HG03575 (cell line): ENCODE data around the gene SLC2A4RG.

Experiments
- ATAC-seq: cut with Tn5 transposase; IDR thresholded peaks from one replicate; pipeline ENCODE4 v1.9.1; 2021; ENCODE audit not compliant: unreplicated experiment, insufficient number of reproducible peaks, low FRiP score; ENCODE audit errors: extremely low read depth

Gene SLC2A4RG

DNA sequence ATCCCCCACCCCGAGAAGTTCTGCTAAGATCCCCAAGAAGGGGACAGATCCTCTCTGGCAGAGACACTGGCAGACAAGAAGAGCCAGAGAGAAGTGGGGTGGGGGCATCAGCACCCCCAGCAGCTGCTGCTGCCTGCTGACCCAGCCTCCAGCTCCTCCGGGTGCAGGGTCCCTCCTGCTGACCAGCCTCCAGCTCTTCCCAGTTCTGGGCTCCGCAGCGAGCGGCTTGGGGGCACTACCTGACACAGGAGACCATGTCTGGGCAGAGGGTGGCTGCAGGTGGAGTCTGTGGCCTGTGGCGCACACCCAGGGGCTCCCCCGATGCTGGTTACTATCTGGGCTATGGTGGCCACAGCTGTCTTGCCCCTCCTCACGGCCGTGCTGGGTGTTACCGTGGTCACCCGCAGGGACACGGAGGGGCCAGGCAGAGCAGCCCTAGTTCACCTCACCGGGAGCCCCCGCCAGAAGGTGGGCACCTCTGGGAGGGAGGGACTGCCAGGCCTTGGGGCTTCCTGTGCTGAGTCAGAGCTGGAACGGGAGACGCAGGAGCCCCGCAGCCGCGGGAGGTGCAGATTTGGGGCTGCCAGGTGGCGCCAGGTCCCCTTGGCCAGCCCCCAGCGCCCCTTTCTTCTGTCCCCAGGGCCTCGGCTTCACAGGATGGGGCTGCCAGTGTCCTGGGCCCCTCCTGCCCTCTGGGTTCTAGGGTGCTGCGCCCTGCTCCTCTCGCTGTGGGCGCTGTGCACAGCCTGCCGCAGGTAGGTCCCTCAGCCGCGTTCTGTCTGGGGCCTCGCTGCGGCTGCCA lies 2.5 kb upstream of the SLC2A4RG start:
- ATAC-seq = no peak

DNA sequence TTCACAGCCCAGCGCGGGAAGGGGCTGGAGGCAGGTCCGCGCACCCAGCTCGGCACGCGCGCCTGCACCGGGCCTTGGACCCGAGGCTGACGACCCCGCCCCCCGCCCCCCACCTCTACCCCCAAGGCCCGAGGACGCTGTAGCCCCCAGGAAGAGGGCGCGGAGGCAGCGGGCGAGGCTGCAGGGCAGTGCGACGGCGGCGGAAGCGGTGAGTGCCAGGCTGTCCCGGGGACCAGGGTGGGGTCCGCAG lies 2.0 kb upstream of the SLC2A4RG start:
- no peak for ATAC-seq

DNA sequence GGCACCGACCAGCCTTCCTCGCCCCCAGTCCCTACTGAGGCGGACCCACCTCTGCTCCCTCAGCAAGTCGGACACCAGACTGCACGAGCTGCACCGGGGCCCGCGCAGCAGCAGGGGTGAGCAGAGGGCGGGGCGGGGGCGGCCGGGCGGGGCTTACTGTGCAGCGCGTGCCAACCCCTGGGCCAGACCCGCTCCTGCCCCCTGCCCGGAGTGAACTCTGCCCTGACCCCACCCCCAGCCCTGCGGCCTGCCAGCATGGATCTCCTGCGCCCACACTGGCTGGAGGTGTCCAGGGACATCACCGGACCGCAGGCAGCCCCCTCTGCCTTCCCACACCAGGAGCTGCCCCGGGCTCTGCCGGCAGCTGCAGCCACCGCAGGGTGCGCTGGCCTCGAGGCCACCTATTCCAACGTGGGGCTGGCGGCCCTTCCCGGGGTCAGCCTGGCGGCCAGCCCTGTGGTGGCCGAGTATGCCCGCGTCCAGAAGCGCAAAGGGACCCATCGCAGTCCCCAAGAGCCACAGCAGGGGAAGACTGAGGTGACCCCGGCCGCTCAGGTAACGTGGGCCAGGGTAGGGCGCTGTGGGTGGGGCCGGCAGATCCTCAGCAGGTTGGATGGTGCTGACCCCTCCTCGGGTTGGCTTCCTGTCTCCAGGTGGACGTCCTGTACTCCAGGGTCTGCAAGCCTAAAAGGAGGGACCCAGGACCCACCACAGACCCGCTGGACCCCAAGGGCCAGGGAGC lies 1.5 kb upstream of the SLC2A4RG start:
- no peak for ATAC-seq

DNA sequence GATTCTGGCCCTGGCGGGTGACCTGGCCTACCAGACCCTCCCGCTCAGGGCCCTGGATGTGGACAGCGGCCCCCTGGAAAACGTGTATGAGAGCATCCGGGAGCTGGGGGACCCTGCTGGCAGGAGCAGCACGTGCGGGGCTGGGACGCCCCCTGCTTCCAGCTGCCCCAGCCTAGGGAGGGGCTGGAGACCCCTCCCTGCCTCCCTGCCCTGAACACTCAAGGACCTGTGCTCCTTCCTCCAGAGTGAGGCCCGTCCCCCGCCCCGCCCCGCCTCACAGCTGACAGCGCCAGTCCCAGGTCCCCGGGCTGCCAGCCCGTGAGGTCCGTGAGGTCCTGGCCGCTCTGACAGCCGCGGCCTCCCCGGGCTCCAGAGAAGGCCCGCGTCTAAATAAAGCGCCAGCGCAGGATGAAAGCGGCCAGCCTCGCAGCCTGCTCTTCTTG lies 868 bp upstream of the SLC2A4RG start:
- ATAC-seq = no peak

DNA sequence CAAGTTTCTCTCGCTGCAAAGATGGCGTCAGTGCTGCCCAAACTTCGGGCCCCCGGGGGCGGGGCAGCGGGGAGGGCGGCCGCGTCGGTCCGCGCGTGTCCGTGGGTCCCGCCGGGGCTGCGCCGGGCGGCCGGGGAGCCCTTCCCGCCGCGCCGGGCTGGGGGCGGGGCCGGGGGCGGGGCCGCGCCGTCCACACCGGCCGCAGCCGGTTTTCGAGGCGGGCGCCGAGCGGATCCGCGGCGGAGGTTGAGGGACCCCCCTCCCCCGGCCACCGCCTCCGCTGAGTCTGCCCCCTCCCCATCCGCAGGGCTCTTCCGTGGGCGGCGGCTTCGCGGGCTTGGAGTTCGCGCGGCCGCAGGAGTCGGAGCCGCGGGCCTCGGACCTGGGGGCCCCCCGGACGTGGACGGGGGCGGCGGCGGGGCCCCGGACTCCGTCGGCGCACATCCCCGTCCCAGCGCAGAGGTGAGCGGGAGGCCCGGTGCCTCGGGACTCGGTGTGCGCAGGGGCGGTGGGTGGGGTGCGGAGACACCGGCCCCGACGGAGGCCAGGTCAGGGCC lies 572 bp downstream of the SLC2A4RG start:
- no peak for ATAC-seq

DNA sequence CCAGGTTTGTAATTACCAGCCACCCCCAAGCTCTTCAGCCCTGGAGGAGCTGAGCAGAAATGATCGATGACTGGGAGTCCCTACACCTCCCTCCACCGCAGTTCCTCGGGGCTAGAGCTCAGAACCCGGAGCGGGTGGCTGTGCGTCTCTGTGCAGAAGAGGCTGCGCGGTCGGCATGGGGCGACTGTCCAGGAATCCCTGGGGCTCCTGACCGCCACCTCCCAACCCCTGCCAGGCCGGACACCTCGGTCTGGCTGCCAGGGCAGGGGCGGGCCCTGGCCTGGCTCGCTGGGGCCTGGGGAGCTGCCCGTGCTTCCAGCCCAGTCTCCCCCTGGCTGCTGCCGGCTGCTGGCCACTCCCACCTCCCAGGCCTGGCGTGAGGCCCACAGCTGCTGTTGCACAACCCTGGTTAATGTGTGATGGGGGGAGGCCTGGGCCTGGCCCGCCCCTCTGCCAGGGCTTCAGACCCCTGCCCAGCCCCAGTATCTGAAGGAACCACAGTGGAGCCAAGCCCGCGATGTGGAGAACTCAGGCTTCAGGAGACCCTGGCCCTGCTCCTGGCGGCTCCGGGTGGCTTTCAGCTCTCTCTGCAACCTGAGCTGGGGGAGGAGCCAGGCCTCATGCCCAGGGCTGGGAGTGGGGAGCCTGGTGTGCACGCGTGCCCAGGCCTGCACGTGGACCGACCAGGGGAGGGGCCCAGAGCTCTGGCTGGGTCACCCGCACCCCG lies 1.2 kb downstream of the SLC2A4RG start:
- no peak for ATAC-seq

DNA sequence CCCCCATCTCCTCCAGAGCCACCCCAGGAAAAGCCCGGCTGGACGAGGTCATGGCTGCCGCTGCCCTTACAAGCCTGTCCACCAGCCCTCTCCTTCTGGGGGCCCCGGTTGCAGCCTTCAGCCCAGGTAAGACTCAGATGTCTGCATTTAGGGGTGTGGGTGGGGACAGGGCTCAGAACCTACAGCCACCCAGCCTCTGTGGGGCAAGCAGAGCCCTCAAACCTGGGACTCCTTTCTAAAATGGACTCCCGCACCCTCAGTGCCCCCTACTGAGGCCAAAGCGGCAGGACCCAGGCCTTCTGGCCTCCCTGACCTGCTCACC lies 1.7 kb downstream of the SLC2A4RG start:
- ATAC-seq = no peak

DNA sequence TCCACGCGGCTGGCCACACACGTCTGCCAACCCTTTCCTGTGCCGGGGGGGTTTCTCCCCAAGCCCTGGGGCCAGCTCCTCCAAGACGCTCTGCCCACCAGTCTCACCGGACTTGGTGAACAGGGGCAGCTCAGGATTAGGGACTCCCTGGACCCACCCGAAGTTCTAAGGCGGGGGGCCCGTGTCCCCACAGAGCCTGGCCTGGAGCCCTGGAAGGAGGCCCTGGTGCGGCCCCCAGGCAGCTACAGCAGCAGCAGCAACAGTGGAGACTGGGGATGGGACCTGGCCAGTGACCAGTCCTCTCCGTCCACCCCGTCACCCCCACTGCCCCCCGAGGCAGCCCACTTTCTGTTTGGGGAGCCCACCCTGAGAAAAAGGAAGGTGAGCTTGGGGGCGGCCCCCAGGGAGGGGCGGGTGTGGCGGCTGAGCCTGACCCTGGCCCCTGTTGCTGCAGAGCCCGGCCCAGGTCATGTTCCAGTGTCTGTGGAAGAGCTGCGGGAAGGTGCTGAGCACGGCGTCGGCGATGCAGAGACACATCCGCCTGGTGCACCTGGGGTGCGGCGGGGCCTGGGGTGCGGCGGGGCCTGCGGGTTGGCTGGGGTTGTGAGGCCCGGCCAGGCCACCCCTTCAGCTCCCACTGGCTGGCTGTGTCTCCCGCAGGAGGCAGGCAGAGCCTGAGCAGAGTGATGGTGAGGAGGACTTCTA lies 2.3 kb downstream of the SLC2A4RG start:
- no peak for ATAC-seq

DNA sequence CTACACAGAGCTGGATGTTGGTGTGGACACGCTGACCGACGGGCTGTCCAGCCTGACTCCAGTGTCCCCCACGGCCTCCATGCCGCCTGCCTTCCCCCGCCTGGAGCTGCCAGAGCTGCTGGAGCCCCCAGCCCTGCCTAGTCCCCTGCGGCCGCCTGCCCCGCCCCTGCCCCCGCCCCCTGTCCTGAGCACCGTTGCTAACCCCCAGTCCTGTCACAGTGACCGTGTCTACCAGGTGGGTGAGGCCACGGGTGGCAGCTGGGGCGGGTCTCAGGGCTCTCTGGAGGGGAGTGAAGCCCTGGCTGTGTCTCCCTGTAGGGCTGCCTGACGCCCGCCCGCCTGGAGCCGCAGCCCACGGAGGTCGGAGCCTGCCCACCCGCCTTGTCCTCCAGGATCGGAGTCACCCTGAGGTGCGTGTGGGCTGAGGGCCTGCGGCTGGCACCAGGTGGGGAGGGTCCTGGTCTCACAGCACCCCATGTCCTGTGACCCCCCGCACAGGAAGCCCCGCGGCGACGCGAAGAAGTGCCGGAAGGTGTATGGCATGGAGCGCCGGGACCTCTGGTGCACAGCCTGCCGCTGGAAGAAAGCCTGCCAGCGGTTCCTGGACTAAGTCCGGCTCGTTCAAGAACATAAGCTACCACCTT lies 2.9 kb downstream of the SLC2A4RG start:
- ATAC-seq = no peak

DNA sequence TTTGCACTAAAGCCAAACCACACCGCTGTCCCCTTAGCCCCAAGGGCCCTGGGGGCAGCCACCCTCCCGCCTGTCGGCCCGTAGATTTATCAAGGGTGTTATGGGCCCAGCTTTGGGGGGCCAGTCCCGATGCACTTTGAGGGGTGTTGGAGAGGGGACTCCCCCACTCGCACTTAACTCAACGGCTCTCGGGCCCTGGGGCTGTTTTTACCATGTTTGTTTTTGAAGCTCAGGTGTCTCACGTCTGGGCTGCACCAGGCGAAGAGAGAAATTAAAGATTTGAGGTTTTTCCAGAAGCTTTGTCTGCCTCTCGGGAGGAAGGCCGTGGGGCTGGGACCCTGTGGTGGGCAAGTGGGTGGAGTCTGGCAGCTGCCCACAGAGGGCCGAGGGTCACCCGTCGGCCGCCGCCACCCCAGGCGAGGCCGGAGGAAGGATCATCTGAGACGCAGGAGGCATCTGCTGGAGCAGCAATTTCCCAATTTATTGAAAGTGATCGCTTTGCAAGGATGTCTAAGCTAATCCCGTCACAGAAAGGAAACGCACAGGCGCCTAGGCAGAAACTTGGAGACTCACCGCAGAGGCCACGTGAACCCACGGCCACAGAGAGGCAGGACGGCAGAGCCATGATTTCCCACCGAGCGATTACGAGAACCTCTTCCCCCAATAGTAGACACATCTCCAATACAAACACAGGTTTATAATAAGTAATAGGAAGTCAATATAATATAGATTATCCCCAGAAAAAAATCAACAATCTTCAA lies 3.8 kb downstream of the SLC2A4RG start:
- ATAC-seq = no peak

DNA sequence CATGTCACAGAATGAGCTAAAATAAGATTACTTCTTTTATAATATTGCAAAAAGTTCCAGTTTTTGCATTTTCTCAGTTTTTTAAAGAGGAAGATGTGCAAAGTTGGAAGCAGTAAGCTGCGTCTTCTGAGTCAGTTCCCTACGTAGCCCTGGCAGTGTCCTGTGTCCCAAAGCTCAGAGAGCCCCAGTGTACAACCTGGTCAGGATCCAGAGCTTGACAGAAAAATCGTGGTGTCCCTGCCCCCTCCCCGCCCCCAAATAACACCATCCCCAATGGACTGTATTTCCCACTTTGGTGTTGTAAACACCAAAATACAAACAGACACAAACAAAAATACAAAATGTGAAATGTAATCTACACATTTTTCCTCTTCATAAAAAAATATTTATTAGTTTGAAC lies 4.6 kb downstream of the SLC2A4RG start:
- no peak for ATAC-seq

DNA sequence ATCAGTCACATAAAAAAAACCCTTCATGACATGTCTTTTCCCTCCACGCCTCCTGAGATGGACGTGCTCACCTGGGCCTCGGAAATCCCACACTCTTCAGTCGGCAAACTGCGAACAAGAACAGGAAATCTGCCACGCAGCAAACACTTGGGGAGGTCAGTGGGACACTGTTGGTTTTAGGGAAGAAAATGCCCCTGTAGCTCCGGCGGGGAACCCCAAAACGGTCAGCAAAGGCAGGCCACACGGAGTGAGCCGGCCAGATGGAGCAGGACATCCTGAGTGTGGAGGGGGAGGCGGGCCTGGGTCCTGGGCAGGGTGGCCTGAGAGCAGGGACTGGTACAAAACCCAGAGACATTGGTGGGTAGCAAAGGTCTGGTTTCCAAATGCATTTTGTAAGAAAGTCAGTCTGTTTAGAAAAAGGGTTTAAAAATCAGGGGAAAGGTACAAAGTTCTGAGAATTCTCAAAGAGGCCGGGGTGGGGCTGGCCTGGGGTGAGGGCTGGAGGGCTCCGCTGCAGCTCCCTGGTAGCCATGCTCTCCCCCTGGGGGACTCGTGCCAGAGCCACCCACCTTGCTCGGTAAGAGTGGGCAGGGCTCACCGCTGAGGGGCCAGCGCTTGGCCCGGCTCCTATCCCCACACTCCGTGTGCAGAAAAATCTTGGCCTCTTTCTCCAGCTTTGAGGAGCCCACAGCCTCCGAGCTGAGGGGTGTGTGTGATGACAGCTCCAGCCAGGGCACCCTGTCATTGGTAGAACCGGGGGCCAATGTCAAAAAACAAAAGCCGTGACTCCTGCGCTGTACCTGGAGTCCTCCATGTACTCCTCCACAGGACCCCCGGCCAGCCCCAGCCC lies 5.2 kb downstream of the SLC2A4RG start:
- ATAC-seq = no peak

DNA sequence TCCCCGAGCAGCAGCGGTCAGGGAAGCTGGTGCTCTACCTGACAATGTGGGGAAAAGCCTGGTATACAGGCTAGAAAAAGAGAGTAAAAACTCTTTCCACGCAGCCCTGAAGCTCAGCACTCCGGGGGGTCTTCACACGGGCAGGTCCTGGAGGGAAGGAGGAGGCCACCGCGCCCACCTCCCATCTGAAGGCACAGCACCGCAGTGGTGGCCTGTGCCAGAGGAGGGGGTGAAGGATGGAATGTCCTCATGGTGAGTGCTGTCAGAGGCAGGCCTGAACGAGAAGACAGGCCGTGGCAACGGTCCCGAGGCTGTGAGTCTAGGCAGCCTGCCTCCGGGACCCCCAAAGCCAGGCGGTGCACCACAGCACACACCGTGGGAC lies 5.8 kb downstream of the SLC2A4RG start:
- no peak for ATAC-seq

DNA sequence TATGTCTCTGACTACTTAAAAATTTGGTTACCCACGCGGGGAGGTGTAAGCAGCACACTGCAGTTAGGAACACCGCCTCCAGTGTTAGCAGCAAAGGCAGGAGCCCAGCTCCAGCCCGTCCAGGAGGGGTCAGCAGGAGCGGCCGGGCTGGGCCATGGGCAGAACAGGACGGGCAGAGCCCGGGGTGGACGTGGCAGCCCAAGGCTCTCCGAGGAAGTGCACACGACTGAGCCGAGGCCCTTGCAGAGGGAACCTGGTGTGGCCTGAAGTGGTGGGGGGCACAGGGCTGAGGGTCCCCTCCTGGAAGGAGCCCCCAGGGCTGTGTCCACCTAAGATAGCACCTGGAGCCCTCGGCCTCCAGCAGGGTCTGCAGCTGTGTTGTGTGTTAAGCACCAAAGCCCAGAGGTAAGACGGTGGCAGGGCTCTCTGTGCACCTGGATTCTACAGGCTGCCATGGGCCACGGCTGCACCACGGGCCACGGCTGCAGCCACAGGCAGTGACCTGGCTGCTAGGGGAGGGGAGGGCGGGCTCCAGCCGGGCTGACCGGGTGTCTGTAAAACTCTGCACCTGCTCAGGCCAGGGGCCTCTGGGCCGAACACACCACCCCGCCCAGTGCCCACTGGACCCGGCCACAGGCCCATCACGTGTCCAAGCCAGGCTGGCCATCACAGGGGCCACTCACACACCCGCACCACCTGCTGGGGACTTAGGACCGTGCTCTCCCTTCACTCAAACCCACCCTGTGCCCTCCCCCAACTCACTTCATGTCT lies 6.6 kb downstream of the SLC2A4RG start:
- no peak for ATAC-seq

DNA sequence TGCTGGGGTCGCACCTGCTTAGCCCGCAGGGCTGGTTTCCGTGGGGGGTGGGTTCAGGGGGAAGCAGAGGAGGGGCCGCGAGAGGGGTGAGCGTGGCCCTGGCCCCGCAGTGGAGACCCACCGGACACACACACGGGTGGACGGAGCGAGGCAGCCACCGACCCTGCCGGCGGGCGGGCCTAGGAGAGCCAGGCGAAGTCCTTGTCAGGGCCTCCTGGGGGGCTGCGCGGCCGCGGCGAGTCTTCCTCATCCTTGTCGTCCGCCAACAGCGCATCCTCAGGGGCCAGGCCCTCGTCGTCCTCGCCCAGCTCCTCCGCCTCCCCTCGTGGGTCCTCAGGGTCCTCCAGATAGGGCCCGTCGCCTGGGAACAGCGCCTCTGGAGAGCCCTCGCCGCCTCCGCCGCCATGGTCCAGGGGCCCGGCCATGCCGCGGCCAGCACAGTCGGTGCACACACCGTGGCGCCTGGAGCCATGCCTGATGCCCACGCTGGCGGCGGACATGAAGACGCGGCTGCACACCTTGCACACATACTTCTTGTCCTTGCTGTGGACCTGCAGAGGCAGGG lies 7.3 kb downstream of the SLC2A4RG start:
- no peak for ATAC-seq

DNA sequence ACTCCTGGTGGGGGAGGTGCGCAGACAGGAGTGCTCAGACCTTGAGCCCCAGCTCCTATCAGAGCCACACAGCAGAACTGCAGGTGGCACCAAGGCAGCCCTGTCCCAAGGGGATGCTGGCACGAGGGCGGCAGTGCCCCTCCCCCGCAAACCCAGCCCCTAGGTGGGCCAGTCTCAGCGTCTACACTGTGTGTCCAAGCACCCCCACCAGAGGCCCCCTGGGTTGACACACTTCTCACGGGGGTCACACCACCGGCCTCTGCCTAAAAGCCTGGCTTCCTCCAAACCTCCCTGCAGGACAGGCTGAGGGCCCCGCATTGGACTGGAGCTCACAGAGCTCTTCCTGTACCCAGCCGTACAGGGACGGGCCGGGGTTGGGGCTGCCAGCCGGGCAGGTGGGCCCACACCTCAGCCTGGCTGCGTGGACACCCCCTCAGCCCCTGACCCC lies 8.1 kb downstream of the SLC2A4RG start:
- no peak for ATAC-seq
